Endothelial cell of umbilical vein (primary cell): ENCODE results near the gene GRID2IP. TPM values are rescaled to one million over a fixed set of nuclear protein-coding genes. Genes with fewer than 3 reads are reported as not detected.

Experiments
- BruUV-seq: library from RNA; stranded (reverse); fragments of 400-500 nt; replicated peaks from 2 replicates; lab custom pipeline; 2021; lab: Mats Ljungman, UMichigan
- CTCF ChIA-PET: fragments of 300-600, 350-600 bp; sonication (Branson Sonifier 250); formaldehyde crosslinking; loops from one replicate; lab custom pipeline; 2021; ENCODE audit warnings: antibody characterized with exemption, inconsistent platforms; lab: Charles Lee
- POLR2A ChIA-PET: fragments of 300-600, 350-600 bp; sonication (Branson Sonifier 250); formaldehyde crosslinking; loops from one replicate; lab custom pipeline; 2021; ENCODE audit warnings: antibody characterized with exemption, inconsistent platforms; lab: Charles Lee
- DNase-seq: peaks from one replicate; pipeline ENCODE4 v3.0.0-alpha.2; 2011; ENCODE audit warnings: low read depth, low spot score
- FAIRE-seq: peaks from 2 replicates; lab custom pipeline; 2011; peaks lifted over from hg19 to GRCh38; lab: Jason Lieb, UNC
- H2AFZ ChIP-seq: 2 replicates; pipeline ENCODE4 v1.6.0; 2012; ENCODE audit warnings: low read depth, low read length, control low read depth, inconsistent platforms
- H3K27ac ChIP-seq: 2 replicates; pipeline ENCODE4 v1.5.1; 2011; ENCODE audit warnings: low read depth, mild to moderate bottlenecking, control low read depth, low read length, moderate library complexity; ENCODE audit not compliant: insufficient read depth
- H3K27me3 ChIP-seq, 2 experiments: 2 replicates each; pipeline versions ENCODE4 v1.6.0 to v1.6.1; 2011; ENCODE audit warnings: low read length in 2 of 2, mixed read lengths in 1 of 2; ENCODE audit not compliant: control insufficient read depth in 2 of 2, insufficient read depth in 2 of 2
- H3K36me3 ChIP-seq, 2 experiments: 2 replicates in 1 of 2; 3 replicates in 1 of 2; pipeline ENCODE4 v1.5.1; 2011; ENCODE audit warnings: low read length in 2 of 2, mild to moderate bottlenecking in 1 of 2, moderate library complexity in 1 of 2; ENCODE audit not compliant: control insufficient read depth in 2 of 2, insufficient read depth in 2 of 2; ENCODE audit errors: extremely low read depth in 1 of 2
- H3K4me1 ChIP-seq: 3 replicates; pipeline ENCODE4 v1.5.1; 2011; ENCODE audit warnings: mild to moderate bottlenecking, low read length; ENCODE audit not compliant: control insufficient read depth, insufficient read depth; ENCODE audit errors: extremely low read depth
- H3K4me2 ChIP-seq: 2 replicates; pipeline ENCODE4 v1.6.1; 2011; ENCODE audit warnings: low read length, control low read depth, mixed read lengths; ENCODE audit not compliant: insufficient read depth
- H3K4me3 ChIP-seq, 3 experiments: fragments of 200-600 bp in 1 of 3; sonication (generic), shearing (Covaris generic) in 1 of 3; replicated peaks in 1 of 3; 2 replicates each; pipeline ENCODE4 v1.5.1; 2011 to 2016; ENCODE audit warnings: control low read depth in 3 of 3, low read length in 3 of 3, mild to moderate bottlenecking in 2 of 3, inconsistent platforms in 1 of 3, low read depth in 1 of 3, moderate library complexity in 1 of 3; ENCODE audit not compliant: insufficient read depth in 1 of 3
- H3K79me2 ChIP-seq: 2 replicates; pipeline ENCODE4 v1.6.0; 2012; ENCODE audit warnings: low read length, inconsistent platforms; ENCODE audit not compliant: control insufficient read depth, insufficient read depth
- H3K9ac ChIP-seq: replicated peaks from 2 replicates; pipeline ENCODE3; 2011; ENCODE audit warnings: low read length, control low read depth; ENCODE audit not compliant: insufficient read depth; ENCODE audit errors: extremely low read depth
- H3K9me1 ChIP-seq: replicated peaks from 3 replicates; pipeline ENCODE4 v1.6.0; 2011; ENCODE audit warnings: mild to moderate bottlenecking, low read length; ENCODE audit not compliant: control insufficient read depth, insufficient read depth; ENCODE audit errors: extremely low read depth
- H3K9me3 ChIP-seq: replicated peaks from 2 replicates; pipeline ENCODE4 v1.5.1; 2012; ENCODE audit warnings: low read length, inconsistent platforms; ENCODE audit not compliant: control insufficient read depth, insufficient read depth
- H4K20me1 ChIP-seq: replicated peaks from 2 replicates; pipeline ENCODE3; 2011; ENCODE audit warnings: mild to moderate bottlenecking, low read length; ENCODE audit not compliant: control insufficient read depth, insufficient read depth; ENCODE audit errors: extremely low read depth
- EZH2 ChIP-seq: IDR thresholded peaks from 2 replicates; pipeline ENCODE4 v1.6.1; 2012; ENCODE audit warnings: borderline replicate concordance, low read depth, mild to moderate bottlenecking, moderate library complexity, low read length, inconsistent platforms; ENCODE audit not compliant: severe bottlenecking
- FOS ChIP-seq: IDR thresholded peaks from 2 replicates; pipeline ENCODE4 v1.6.1; 2011; ENCODE audit warnings: mild to moderate bottlenecking, low read length, moderate library complexity, borderline replicate concordance; ENCODE audit not compliant: insufficient read depth
- GATA2 ChIP-seq: IDR thresholded peaks from 2 replicates; pipeline ENCODE4 v1.7.0; 2011; ENCODE audit warnings: low read depth, mild to moderate bottlenecking, moderate library complexity, mixed read lengths, low read length; ENCODE audit not compliant: insufficient read length, insufficient read depth
- JUN ChIP-seq: IDR thresholded peaks from 2 replicates; pipeline ENCODE4 v1.6.1; 2011; ENCODE audit warnings: borderline replicate concordance, low read depth; ENCODE audit not compliant: insufficient read length, insufficient read depth
- MYC ChIP-seq: IDR thresholded peaks from one replicate; pipeline ENCODE4 v1.6.1; 2011; ENCODE audit warnings: mild to moderate bottlenecking, low read depth, low read length
- POLR2A ChIP-seq: IDR thresholded peaks from 2 replicates; pipeline ENCODE4 v1.6.1; 2012; ENCODE audit warnings: low read depth, mild to moderate bottlenecking, control low read depth, low read length
- POLR2AphosphoS5 ChIP-seq: IDR thresholded peaks from 2 replicates; pipeline ENCODE4 v1.6.1; 2012; ENCODE audit warnings: low read depth, mild to moderate bottlenecking, control low read depth, low read length, moderate library complexity; ENCODE audit not compliant: insufficient read depth
- dilution Hi-C: fragments of 300-500 bp; cut with MboI; formaldehyde crosslinking; loops from one replicate; pipeline ENCODE4 v1.15.0; 2019; ENCODE audit warnings: low sequenced_read_pairs; ENCODE audit not compliant: extremely low pct_ligation_motif_present
- intact Hi-C: fragments of 100-400 bp; cut with micrococcal nuclease; formaldehyde crosslinking; loops from one replicate; pipeline ENCODE4 v1.10.0; 2022
- polyA plus RNA-seq, 4 experiments: library from polyadenylated mRNA; depleted of rRNA in 3 of 4; stranded (reverse) in 3 of 4; unstranded in 1 of 4; fragments of >200 nt; gene quantifications; 2 replicates each; pipeline versions ENCODE4 v1.2.1 to v1.2.3, GENCODE V29; 2011 to 2012; ENCODE audit warnings: missing spikeins in 1 of 4
- total RNA-seq: library from RNA; stranded (reverse); gene quantifications from 2 replicates; pipeline ENCODE4 v1.2.3, GENCODE V29; 2021
- TF ChIP-seq, protein P1 (sequence below): IDR thresholded peaks from 2 replicates; pipeline ENCODE4 v1.6.1; 2011; ENCODE audit not compliant: insufficient read depth, insufficient read length
- TF ChIP-seq, protein P2 (sequence below), 2 donors: IDR thresholded peaks; 1 replicate in 1 of 2; 2 replicates in 1 of 2; pipeline ENCODE4 v1.5.1; 2011; ENCODE audit warnings: low read length in 2 of 2, mild to moderate bottlenecking in 2 of 2, moderate library complexity in 2 of 2, control low read depth in 1 of 2, inconsistent platforms in 1 of 2, low read depth in 1 of 2; ENCODE audit not compliant: insufficient read depth in 1 of 2; ENCODE audit errors: extremely low read depth in 1 of 2

GRID2IP gene
- total and polyA plus RNA-seq, 2 donors (not counting 3 experiments of a cell fraction or from before 2014, with no cell fraction given): not detected

DNA sequence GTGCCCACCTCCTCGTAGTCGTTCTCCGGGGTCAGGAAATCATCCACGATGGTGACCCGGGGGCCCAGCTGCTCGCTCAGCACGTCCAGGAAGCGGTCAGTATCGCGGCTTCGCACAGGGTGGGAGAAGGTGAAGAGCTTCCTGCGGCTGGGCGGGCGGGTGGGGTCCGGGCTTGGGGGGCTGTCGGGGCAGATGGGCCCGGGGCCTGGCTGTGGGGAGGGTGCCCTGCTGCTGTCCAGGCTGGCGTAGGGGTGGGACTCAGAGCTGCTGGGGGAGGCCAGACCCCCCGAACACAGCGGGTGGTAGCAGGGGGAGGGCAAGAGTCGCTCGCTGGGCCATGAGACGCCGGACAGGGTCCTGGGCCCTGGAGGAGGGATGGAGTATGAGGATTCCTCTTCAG, 42.3 kb downstream of the GRID2IP start:
- TF ChIP-seq MYC: no peak
- TF ChIP-seq, protein P1, sequence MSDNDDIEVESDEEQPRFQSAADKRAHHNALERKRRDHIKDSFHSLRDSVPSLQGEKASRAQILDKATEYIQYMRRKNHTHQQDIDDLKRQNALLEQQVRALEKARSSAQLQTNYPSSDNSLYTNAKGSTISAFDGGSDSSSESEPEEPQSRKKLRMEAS: no peak
- TF ChIP-seq JUN: no peak
- TF ChIP-seq GATA2: no peak
- TF ChIP-seq POLR2AphosphoS5: no peak
- TF ChIP-seq, protein P2, sequence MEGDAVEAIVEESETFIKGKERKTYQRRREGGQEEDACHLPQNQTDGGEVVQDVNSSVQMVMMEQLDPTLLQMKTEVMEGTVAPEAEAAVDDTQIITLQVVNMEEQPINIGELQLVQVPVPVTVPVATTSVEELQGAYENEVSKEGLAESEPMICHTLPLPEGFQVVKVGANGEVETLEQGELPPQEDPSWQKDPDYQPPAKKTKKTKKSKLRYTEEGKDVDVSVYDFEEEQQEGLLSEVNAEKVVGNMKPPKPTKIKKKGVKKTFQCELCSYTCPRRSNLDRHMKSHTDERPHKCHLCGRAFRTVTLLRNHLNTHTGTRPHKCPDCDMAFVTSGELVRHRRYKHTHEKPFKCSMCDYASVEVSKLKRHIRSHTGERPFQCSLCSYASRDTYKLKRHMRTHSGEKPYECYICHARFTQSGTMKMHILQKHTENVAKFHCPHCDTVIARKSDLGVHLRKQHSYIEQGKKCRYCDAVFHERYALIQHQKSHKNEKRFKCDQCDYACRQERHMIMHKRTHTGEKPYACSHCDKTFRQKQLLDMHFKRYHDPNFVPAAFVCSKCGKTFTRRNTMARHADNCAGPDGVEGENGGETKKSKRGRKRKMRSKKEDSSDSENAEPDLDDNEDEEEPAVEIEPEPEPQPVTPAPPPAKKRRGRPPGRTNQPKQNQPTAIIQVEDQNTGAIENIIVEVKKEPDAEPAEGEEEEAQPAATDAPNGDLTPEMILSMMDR (IDR thresholded peaks at IDR 0.05; ENCODE audit: extremely low read depth in 1 of 2, insufficient read depth in 1 of 2, low read depth in 1 of 2, low read length in 2 of 2): no peak
- no peak for TF ChIP-seq EZH2
- TF ChIP-seq POLR2A: no peak
- no peak for TF ChIP-seq FOS
- no peaks in the 10 kb centered on the region for H3K36me3 ChIP-seq
- no peak overlapping the region for H2AFZ ChIP-seq
- CTCF ChIA-PET: no interaction called here
- intact Hi-C loops (no loop called here), dilution Hi-C loops (no loop called here)
- H4K20me1 ChIP-seq: no peaks in the 10 kb centered on the region
- DNase-seq: no peak
- H3K9me3 ChIP-seq: no peaks in the 10 kb centered on the region
- H3K4me2 ChIP-seq: no peak overlapping the region
- no TSS peak for BruUV-seq
- POLR2A ChIA-PET: no interaction called here
- H3K4me3 ChIP-seq: no peak overlapping the region
- H3K79me2 ChIP-seq: no peaks in the 10 kb centered on the region
- FAIRE-seq: no peak
- H3K27me3 ChIP-seq: peaks cover 0 to 2% of the 10 kb centered on the region in 2 experiments
- no peak overlapping the region for H3K9ac ChIP-seq
- H3K9me1 ChIP-seq: no peaks in the 10 kb centered on the region
- H3K4me1 ChIP-seq: no peaks in the 10 kb centered on the region
- no peak overlapping the region for H3K27ac ChIP-seq
